Transverse colon (tissue), 3 donors: ENCODE results near the gene ZBTB46.

Experiments
- CTCF ChIP-seq, 5 experiments: fragments of 200-600 bp in 3 of 5; fragments of 450-650 bp in 2 of 5; sonication (generic) in 3 of 5; IDR thresholded peaks; 1 replicate in 2 of 5; 2 replicates in 3 of 5; pipeline ENCODE4 v1.5.1; 2016 to 2017; ENCODE audit warnings: antibody characterized with exemption in 5 of 5, inconsistent platforms in 3 of 5, mild to moderate bottlenecking in 2 of 5, moderate library complexity in 1 of 5
- POLR2A ChIP-seq: fragments of 450-650 bp; IDR thresholded peaks from one replicate; pipeline ENCODE4 v1.6.1; 2016; ENCODE audit warnings: antibody characterized with exemption, mild to moderate bottlenecking, moderate library complexity

DNA sequence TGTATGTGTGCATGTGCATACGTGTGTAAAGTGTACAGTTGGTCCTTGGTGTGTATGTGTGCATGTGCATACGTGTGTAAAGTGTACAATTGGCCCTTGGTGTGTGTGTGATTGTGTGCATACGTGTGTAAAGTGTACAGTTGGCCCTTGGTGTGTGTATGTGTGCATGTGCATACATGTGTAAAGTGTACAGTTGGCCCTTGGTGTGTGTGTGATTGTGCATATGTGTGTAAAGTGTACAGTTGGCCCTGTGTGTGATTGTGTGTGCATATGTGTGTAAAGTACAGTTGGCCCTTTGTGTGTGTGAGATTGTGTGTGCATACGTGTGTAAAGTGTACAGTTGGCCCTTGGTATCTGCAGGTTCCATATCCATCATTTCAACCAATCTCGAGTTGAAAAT is 99.7 kb downstream of the ZBTB46 start:
- no peak for TF ChIP-seq POLR2A
- TF ChIP-seq CTCF (IDR thresholded peaks at IDR 0.05) = no peak
